GM18507 (cell line): ENCODE measurements around the gene RTN1.
"Not testable (repeated sequence)": the region's sequence is repeated elsewhere in the genome, so short reads cannot be mapped to it uniquely, and the experiment has no call there.

Experiments used
- DNase-seq: peaks from one replicate; pipeline ENCODE4 v3.0.0; 2011; ENCODE audit warnings: low read depth; ENCODE audit not compliant: insufficient read length; ENCODE audit errors: extremely low spot score
- FAIRE-seq: peaks from 2 replicates; lab custom pipeline; 2011; peaks lifted over from hg19 to GRCh38; lab: Jason Lieb, UNC

The RTN1 gene

DNA sequence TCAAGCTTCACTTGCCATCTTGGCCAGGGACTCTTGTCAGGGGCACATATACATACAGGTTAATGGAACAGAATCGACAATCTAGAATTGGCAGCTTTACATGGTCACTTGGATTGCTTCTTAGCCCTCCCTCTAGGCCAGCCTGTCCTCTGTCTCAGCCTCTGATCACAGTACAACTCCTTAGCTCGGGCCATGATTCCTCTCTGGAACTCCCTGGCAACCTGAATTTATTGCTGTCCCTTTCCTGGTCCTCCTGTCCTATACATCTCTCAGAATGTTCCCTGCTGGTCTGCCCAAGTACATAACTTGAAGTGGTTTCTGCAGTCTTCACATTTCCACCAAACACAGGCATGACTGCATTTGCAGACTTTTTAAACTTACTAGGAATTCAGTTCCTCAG, 214.1 kb downstream of the RTN1 start:
- FAIRE-seq (no peak), DNase-seq (no peak)

DNA sequence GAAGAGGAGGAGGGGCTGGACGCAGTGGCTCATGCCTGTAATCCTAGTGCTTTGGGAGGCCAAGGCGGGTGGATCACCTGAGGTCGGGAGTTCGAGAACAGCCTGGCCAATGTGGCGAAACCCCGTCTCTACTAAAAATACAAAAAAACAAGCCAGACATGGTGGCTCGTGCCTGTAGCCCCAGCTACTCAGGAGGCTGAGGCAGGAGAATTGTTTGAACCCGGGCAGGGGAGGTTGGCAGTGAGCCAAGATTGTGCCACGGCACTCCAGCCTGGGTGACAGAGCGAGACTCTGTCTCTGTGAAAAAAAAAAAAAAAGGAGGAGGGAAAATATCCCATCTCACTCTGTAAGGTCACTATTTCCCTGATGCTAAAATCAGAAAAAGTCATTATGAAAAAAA, 216.4 kb downstream of the RTN1 start:
- not testable (repeated sequence) for FAIRE-seq, DNase-seq

DNA sequence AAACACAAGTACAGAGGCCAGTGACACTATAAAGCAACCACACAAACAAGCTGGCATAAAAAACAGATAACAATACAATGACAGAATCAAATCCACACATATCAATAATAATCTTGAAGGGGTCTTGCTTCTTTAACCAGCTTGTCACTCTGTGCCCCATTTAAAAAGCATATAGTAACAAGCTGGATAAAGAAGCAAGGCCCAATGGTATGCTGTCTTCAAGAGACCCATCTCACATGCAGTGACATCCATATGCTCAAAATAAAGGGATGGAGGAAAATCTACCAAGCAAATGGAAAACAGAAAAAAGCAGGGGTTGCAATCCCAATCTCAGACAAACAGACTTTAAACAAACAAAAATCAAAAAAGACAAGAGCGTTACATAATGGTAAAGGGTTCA, 223.7 kb downstream of the RTN1 start:
- not testable (repeated sequence) for FAIRE-seq, DNase-seq

DNA sequence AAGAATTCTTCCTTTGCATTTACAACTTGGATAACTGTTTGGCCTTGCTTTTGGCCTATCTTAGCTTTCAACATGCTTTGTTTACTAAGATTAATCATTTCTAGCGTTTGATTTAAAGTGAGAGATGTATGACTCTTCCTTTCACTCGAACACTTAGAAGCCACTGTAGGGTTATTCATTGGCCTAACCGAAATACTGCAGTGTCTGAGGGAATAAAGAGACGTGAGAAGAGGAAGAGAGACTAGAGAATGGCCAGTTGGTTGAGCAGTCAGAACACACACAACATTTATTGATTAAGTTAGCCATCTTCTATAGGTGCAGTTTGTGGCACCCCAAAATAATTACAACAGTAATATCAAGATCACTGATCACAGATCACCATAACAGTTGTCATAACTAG, 231.7 kb downstream of the RTN1 start:
- no peak for DNase-seq
- peak; percentile 80 for FAIRE-seq

GRCh38 chr14:59634617-59635016, 236.0 kb downstream of the RTN1 start:
- no peak for DNase-seq
- FAIRE-seq = no peak

- FAIRE-seq (no peak), DNase-seq (no peak)
These were observed 237.1 kb downstream of the RTN1 start for GRCh38 chr14:59633486-59633885.

DNA sequence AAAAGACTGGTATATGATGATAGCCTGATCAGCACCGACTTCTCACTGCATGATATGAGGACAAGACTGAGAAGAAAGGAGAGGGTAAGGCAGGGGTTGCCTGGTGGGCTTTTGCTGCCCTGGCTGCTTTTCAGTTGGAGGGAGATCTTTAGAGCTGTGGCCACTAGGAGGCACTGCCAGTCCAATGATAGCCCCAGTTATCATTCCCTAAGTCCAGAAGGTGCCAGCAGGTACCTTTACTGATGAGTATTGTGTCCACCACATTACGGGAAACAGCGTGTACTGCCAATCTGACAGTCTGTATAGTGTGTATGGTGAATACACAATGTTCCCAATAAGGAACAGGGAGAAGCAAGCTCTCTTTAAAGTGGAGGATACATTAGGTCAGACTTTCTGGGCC, 238.2 kb downstream of the RTN1 start:
- DNase-seq = no peak
- FAIRE-seq = peak; percentile 72

GRCh38 chr14:59631237-59631636, 239.3 kb downstream of the RTN1 start:
- DNase-seq (no peak), FAIRE-seq (no peak)

- DNase-seq = no peak
- no peak for FAIRE-seq
These were observed 240.2 kb downstream of the RTN1 start for GRCh38 chr14:59630288-59630963.

GRCh38 chr14:59629444-59630287, 240.9 kb downstream of the RTN1 start:
- DNase-seq = no peak
- FAIRE-seq = no peak

GRCh38 chr14:59627011-59627520, 243.5 kb downstream of the RTN1 start:
- no peak for DNase-seq
- FAIRE-seq = no peak

GRCh38 chr14:59622631-59623030, 247.9 kb downstream of the RTN1 start:
- FAIRE-seq = no peak
- DNase-seq = no peak

DNA sequence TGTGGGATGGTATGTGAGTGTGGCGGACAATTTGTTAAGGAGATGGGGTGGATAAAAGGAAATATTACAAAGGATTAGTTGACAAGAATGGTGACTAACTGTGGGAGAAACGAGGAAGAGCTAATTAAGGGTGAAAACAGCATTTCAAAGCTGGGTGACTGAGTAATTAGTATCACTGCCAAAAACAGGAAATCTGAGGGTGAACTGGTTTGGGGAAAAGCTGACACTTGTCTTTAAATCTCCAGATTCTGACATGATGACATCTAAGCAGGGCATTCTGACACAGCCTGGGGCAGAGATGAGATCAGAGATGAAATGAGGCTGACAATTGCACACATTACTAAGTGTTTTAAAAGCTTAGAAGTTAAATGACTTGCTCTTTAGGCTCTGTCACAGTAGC, 251.5 kb downstream of the RTN1 start:
- no peak for FAIRE-seq
- no peak for DNase-seq

GRCh38 chr14:59601056-59601455, 269.5 kb downstream of the RTN1 start:
- DNase-seq (no peak), FAIRE-seq (no peak)

- FAIRE-seq = no peak
- DNase-seq = no peak
These were observed 270.2 kb downstream of the RTN1 start for GRCh38 chr14:59600211-59600945.

GRCh38 chr14:59595071-59595470, 275.5 kb downstream of the RTN1 start:
- no peak for FAIRE-seq
- no peak for DNase-seq

DNA sequence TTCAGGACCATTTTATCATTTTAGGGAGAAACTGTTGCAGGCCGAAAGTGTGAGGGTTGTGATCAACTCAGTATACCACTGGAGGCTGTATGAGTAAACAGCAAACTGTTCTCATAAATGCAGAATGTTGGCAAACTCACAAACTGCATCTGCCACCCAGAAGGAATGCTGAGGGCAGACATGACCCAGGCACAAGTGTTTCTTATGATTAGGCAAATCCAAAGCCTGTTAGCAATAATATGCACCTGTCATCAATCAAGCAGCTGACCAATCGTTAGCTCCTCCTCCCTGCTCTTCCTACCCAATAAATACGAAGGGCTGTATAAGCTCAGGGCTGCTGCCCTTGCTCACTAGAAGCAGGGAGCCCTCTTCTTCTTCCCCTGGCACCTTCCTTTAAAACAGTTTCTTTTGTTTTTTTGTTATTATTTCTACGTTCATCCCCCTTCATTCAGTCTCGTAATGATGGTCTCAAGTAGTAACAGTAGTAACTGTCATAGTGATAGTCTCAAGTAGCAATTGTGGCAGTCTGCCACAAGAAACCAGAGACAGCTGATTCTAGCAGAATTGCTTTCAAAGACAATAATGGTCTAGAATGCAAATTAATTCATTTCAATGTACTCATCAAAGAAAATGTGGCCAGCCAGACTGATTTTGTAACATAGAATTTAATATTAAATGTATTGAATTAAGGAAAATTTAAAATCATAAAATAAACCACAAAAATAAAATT, 278.8 kb downstream of the RTN1 start:
- DNase-seq (no peak), FAIRE-seq (no peak)

DNA sequence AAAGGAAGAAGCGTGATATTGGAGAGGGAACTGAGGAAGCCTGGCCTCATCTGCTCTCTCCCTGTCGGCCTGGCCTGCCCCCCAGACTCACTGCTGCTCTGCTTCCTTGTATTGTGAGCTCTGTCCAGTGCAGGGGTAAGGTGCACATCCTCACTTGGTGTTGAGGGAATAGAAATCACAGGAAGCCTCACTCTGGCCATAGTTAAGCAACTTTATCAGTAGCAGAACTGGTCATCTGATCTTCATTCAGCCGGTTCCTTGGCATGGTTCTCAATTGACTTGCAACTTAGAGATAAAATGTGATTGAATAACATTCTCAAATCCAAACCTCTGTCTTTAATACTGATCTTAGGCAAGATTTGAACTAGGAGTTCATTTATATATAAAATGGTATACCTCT, 282.5 kb downstream of the RTN1 start:
- DNase-seq (no peak), FAIRE-seq (no peak)

DNA sequence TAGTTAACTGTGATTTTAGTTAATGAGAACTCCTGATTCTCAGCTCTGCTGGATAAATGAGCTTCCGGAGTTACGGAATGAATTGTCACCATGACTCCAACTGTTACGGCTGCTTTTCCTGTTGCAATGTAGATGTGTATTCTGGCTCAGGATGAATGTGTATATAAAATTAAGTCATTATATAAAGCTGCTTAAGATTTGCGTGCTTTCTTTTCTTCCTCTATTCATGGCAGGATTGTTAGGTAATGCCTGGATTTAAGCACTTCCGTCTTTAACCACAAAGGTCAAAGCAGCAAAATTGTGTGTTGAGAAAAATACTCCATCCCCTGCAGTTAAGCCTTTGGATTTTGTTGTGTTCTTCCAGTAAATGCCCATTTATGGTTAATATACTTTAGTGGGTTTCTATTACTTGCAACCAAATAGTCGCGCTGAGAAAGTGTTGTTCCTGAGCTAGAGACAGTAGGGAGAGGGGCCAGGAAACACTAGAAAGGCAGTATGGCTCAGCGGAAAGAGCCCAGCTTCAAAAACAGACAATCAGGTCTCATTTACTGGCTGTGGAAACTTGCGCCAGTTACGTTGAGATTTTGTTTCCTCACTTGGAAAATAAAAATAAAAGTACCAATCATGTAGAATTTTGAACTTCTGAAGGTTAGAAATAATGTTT, 284.6 kb downstream of the RTN1 start:
- FAIRE-seq (no peak), DNase-seq (no peak)
